Vagina (tissue), 2 donors: Measurements from ENCODE around the gene SOX15. TPM values are rescaled to one million over a fixed set of nuclear protein-coding genes. Genes with fewer than 3 reads are reported as not detected.

ENCODE experiments used
- DNase-seq, 2 donors: peaks; one replicate each; pipeline ENCODE4 v3.0.0-alpha.2; 2017; ENCODE audit errors: extremely low spot score in 2 of 2
- H3K27ac ChIP-seq: fragments of 200-600 bp; sonication (generic); one replicate; pipeline ENCODE4 v1.5.1; 2019
- H3K27me3 ChIP-seq: fragments of 200-600 bp; sonication (generic); one replicate; pipeline ENCODE4 v1.5.1; 2019
- H3K36me3 ChIP-seq, 2 donors: fragments of 200-600 bp; sonication (generic); one replicate each; pipeline ENCODE4 v1.5.1; 2017 to 2019
- H3K4me1 ChIP-seq: fragments of 200-600 bp; sonication (generic); one replicate; pipeline ENCODE4 v1.5.1; 2019
- H3K4me3 ChIP-seq, 2 donors: fragments of 200-600 bp; sonication (generic); 1 replicate in 1 of 2; 2 replicates in 1 of 2; pipeline ENCODE4 v1.5.1; 2016 to 2019
- H3K9me3 ChIP-seq: fragments of 200-600 bp; sonication (generic); one replicate; pipeline ENCODE4 v1.5.1; 2019
- CTCF ChIP-seq, 3 experiments: fragments of 450-650 bp in 2 of 3; fragments of 200-600 bp in 1 of 3; sonication (generic) in 1 of 3; IDR thresholded peaks; one replicate each; pipeline ENCODE4 v1.5.1; 2017 to 2019; ENCODE audit warnings: antibody characterized with exemption in 3 of 3, mild to moderate bottlenecking in 2 of 3, moderate library complexity in 2 of 3
- POLR2A ChIP-seq, 2 donors: fragments of 450-650 bp; IDR thresholded peaks; one replicate each; pipeline ENCODE4 v1.6.1; 2017; ENCODE audit warnings: antibody characterized with exemption in 2 of 2, mild to moderate bottlenecking in 2 of 2, moderate library complexity in 2 of 2
- POLR2AphosphoS5 ChIP-seq, 2 donors: sonication (generic); formaldehyde crosslinking; IDR thresholded peaks; one replicate each; pipeline ENCODE4 v1.9.0; 2017; ENCODE audit warnings: antibody characterized with exemption in 2 of 2, mild to moderate bottlenecking in 2 of 2, low read depth in 1 of 2; ENCODE audit not compliant: insufficient read depth in 1 of 2
- intact Hi-C: fragments of 100-400 bp; cut with DNase I; formaldehyde crosslinking; loops from one replicate; pipeline ENCODE4 v1.15.1; 2023
- small RNA-seq: library from RNA; depleted of rRNA; stranded (forward); fragments of <200 nt; gene quantifications from one replicate; pipeline ENCODE3, GENCODE V24; 2016
- total RNA-seq: library from RNA; depleted of rRNA; stranded (reverse); fragments of >200 nt; gene quantifications from one replicate; pipeline ENCODE4 v1.2.3, GENCODE V29; 2016

The SOX15 gene
- total RNA-seq, 1 donor from 2014 or later: 44.4 TPM

GRCh38 chr17:7548585-7549400, 41.1 kb downstream of the SOX15 start, which contains the start of gene TNFSF12:
Gene TNFSF12 (plus strand): TSS chr17:7549058. CDS start chr17:7549154, 96 bp downstream.
- intact Hi-C loops: no loop called here
- H3K36me3 ChIP-seq: no peaks in the 10 kb centered on the region
- peaks cover 24% of the 10 kb centered on the region for H3K4me1 ChIP-seq
- TF ChIP-seq CTCF (IDR thresholded peaks at IDR 0.05) (no peak), POLR2A (IDR thresholded peaks at IDR 0.05) (no peak), POLR2AphosphoS5 (IDR thresholded peaks at IDR 0.05; ENCODE audit: insufficient read depth in 1 of 2, low read depth in 1 of 2) (peak in 1 of 2 donors; percentile 80)
- peak within 1 kb of the TSS; percentile 82 for H3K27ac ChIP-seq
- H3K27me3 ChIP-seq: no peaks in the 10 kb centered on the region
- H3K9me3 ChIP-seq: no peaks in the 10 kb centered on the region
- peak within 1 kb of the TSS; percentile 54 to 81 for H3K4me3 ChIP-seq
- no peak for DNase-seq

GRCh38 chr17:7544911-7545310, 45.0 kb downstream of the SOX15 start:
- TF ChIP-seq CTCF (IDR thresholded peaks at IDR 0.05): no peak
- no peak for TF ChIP-seq POLR2A (IDR thresholded peaks at IDR 0.05)
- no peak for TF ChIP-seq POLR2AphosphoS5 (IDR thresholded peaks at IDR 0.05; ENCODE audit: insufficient read depth in 1 of 2, low read depth in 1 of 2)
- DNase-seq: no peak
- Histone ChIP-seq H3K4me1 (peaks cover 18% of the 10 kb centered on the region), H3K9me3 (no peaks in the 10 kb centered on the region), H3K27ac (no peak overlapping the region), H3K4me3 (no peak overlapping the region), H3K36me3 (no peaks in the 10 kb centered on the region), H3K27me3 (no peaks in the 10 kb centered on the region)
- intact Hi-C loops: no loop called here

DNA sequence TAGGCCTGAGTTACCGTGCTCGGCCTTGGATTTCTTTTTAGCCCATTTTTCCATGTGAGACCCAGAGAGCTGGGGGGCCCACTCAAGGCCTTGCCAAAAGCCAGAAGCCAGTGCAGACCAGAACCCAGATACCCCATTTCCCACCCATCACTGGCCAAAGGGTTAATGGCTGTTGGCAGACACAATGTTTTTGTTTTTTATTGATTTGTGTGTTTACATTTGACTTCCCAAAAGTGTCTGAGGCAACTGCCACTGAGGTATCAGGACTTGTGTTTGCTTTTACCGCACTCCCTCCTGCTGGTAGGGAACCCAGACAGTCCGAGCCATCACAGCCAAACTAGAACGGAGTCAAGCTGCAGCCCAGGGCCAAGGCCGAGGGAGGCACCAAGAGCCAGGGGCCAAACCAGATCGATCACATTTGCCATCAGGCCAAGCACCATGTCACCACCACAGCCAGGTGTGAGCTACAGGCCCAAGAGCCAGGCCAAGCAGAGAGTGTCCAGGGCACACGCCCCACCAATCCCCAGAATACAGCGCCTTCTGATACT, 48.7 kb downstream of the SOX15 start:
- DNase-seq: no peak
- intact Hi-C loops: no loop called here
- H3K4me1 ChIP-seq: no peaks in the 10 kb centered on the region
- H3K4me3 ChIP-seq: no peak overlapping the region
- no peaks in the 10 kb centered on the region for H3K27me3 ChIP-seq
- no peaks in the 10 kb centered on the region for H3K36me3 ChIP-seq
- H3K9me3 ChIP-seq: peaks cover 5% of the 10 kb centered on the region
- TF ChIP-seq CTCF (IDR thresholded peaks at IDR 0.05) (no peak), POLR2A (IDR thresholded peaks at IDR 0.05) (no peak), POLR2AphosphoS5 (IDR thresholded peaks at IDR 0.05; ENCODE audit: insufficient read depth in 1 of 2, low read depth in 1 of 2) (no peak)
- H3K27ac ChIP-seq: no peak overlapping the region

- H3K36me3 ChIP-seq: no peaks in the 10 kb centered on the region
- H3K4me1 ChIP-seq: no peaks in the 10 kb centered on the region
- H3K9me3 ChIP-seq: peaks cover 5% of the 10 kb centered on the region
- no peak for DNase-seq
- H3K4me3 ChIP-seq: no peak overlapping the region
- no peaks in the 10 kb centered on the region for H3K27me3 ChIP-seq
- intact Hi-C loops: no loop called here
- TF ChIP-seq POLR2A (IDR thresholded peaks at IDR 0.05): no peak
- no peak for TF ChIP-seq CTCF (IDR thresholded peaks at IDR 0.05)
- TF ChIP-seq POLR2AphosphoS5 (IDR thresholded peaks at IDR 0.05; ENCODE audit: insufficient read depth in 1 of 2, low read depth in 1 of 2): no peak
- H3K27ac ChIP-seq: no peak overlapping the region
Measured at GRCh38 chr17:7538891-7539545, 50.9 kb downstream of the SOX15 start.

Small RNAs within 50 kb of the gene (small RNA-seq; reads per million reads assigned to genes)
- gene CD68 (not detected), gene SNORA48 (not detected), gene SNORD10 (not detected)

Other genes with a start within 250 kb of the SOX15 start
- 12.5 TPM for gene KCTD11, start 237.9 kb downstream of the SOX15 start, total RNA-seq
- gene TMEM95, start 234.9 kb downstream of the SOX15 start, total RNA-seq: not detected
- 10.1 TPM for gene TNK1, start 209.0 kb downstream of the SOX15 start, total RNA-seq
- 37.1 TPM for gene PLSCR3, start 195.6 kb downstream of the SOX15 start, total RNA-seq
- 118 TPM for gene TMEM256, start 186.0 kb downstream of the SOX15 start, total RNA-seq
- gene NLGN2, start 182.2 kb downstream of the SOX15 start, total RNA-seq: 25.5 TPM
- gene SPEM1, start 169.8 kb downstream of the SOX15 start, total RNA-seq: not detected
- not detected for gene SPEM2, start 164.5 kb downstream of the SOX15 start, total RNA-seq
- not detected for gene SPEM3, start 161.2 kb downstream of the SOX15 start, total RNA-seq
- 9.8 TPM for gene TMEM102, start 154.7 kb downstream of the SOX15 start, total RNA-seq
- gene FGF11, start 150.6 kb downstream of the SOX15 start, total RNA-seq: 10.8 TPM
- gene CHRNB1, start 145.0 kb downstream of the SOX15 start, total RNA-seq: 5.9 TPM
- 38.1 TPM for gene ZBTB4, start 110.5 kb downstream of the SOX15 start, total RNA-seq
- not detected for gene SLC35G6, start 108.6 kb downstream of the SOX15 start, total RNA-seq
- gene POLR2A, start 105.7 kb downstream of the SOX15 start, total RNA-seq: 118 TPM
- gene TNFSF12, start 41.0 kb downstream of the SOX15 start, total RNA-seq: 60.6 TPM
- gene TNFSF13, start 31.3 kb downstream of the SOX15 start, total RNA-seq: 20.1 TPM
- 60.2 TPM for gene SENP3, start 28.2 kb downstream of the SOX15 start, total RNA-seq
- 40.0 TPM for gene CD68, start 10.5 kb downstream of the SOX15 start, total RNA-seq
- 73.4 TPM for gene MPDU1, start 6.2 kb downstream of the SOX15 start, total RNA-seq
- 36.1 TPM for gene FXR2, start 24.8 kb upstream of the SOX15 start, total RNA-seq
- 69.7 TPM for gene SAT2, start 37.7 kb upstream of the SOX15 start, total RNA-seq
- gene SHBG, start 40.0 kb upstream of the SOX15 start, total RNA-seq: not detected
- gene ATP1B2, start 60.8 kb upstream of the SOX15 start, total RNA-seq: 2.7 TPM
- 18.7 TPM for gene TP53, start 97.4 kb upstream of the SOX15 start, total RNA-seq
- gene WRAP53, start 98.4 kb upstream of the SOX15 start, total RNA-seq: 7.6 TPM
- gene EFNB3, start 115.1 kb upstream of the SOX15 start, total RNA-seq: 2.7 TPM
- 0.49 TPM for gene DNAH2, start 127.7 kb upstream of the SOX15 start, total RNA-seq
- gene KDM6B, start 244.1 kb upstream of the SOX15 start, total RNA-seq: 12.5 TPM